GM04503 (cell line): ENCODE data around the gene SNW1.
A peak's percentile ranks its signal among the peaks of the same experiment; 100 is the strongest.
"Not testable (repeated sequence)": the region's sequence is repeated elsewhere in the genome, so short reads cannot be mapped to it uniquely, and the experiment has no call there.

ENCODE experiments used
- DNase-seq: peaks from one replicate; pipeline ENCODE4 v3.0.0-alpha.2; 2012; ENCODE audit warnings: low read depth

Gene SNW1

DNA sequence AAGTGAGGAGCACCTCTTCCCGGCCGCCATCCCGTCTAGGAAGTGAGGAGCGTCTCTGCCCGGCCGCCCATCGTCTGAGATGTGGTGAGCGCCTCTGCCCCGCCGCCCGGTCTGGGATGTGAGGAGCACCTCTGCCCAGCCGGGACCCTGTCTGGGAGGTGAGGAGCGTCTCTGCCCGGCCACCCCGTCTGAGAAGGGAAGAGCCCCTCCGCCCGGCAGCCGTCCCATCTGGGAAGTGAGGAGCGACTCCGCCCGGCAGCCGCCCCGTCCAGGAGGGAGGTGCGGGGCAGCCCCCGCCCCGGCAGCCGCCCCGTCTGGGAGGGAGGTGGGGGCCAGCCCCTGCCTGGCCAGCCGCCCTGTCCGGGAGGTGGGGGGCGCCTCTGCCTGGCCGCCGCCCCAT is 13.5 kb downstream of the SNW1 start:
- not testable (repeated sequence) for DNase-seq

DNA sequence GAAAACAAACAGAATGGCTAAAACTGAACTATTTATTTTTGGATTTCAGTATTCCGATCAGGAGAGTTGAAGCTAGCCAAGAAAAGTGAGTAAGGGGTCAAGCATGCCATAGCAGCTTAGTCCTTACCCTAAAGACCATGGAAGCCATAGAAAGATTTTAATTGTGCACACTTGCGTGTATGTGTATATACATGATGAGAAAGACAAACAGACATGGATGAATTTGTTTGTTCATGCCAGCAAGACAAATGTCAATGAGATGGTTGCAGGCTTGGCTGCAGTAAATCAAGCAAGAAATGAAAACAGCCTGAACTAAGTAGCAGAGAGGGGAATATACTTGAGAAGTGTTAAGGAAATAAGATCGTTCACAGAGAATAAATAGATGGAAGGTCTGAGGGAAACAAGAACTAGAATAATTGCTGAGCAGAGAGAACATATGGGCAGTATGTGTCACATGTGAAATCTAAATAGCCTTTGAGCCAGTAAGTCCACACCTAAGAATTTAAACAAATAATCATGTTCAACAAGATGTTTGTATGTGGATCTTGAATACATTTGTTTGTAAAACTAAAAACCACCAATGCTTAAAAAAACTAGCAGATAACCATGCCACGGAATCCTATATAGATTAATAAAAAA is 14.8 kb downstream of the SNW1 start:
- no peak for DNase-seq

DNA sequence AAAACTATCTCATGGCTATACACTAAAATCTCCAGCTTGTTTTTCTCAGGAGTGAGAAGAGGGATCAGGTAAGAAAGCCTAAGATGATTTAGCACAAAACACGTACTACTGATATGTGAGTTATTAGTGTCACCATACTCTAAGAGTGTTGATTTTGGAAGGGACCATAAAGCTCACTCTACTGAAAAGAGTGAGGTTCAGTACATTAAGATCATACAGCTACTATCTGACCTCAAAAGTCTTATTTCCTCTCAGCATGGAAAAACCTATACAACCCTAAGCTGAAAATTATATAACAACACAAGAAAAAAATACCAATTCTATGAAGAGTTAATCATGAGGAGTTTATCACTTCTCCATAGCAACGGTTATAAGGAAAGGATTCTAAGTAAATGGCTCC is 19.5 kb downstream of the SNW1 start:
- DNase-seq, result no peak

DNA sequence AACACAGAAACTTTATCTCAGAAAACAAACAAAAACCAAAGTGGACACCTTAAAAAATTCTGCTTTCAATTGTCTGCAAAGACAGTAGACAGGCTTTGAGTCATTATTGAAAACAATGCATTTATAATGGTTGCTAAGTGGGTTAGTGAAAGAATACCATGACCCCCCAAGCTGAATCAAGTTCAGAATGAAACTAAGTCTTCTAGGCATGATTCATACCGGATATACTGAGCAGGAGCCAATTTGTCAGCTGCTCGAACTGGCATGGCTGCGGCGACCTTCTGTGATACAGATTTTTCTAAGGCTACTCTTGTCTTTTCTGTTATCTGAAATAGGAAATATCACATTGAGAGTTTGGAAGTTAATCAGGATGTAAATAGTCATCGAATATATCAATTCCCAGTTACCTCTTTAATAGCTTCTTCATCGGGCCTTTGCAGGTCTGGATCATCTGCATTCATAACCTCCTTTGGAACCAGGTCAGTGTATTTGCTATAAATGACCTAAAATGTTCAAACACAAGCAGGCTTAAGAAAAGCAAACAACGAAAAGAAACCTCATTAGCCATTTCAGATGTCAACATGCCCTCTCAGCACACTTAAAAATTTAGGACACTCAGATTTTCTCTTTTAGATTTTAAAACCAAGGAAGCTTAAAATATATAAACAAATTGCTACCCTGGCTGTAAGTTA is 22.3 kb downstream of the SNW1 start:
- DNase-seq, result no peak

DNA sequence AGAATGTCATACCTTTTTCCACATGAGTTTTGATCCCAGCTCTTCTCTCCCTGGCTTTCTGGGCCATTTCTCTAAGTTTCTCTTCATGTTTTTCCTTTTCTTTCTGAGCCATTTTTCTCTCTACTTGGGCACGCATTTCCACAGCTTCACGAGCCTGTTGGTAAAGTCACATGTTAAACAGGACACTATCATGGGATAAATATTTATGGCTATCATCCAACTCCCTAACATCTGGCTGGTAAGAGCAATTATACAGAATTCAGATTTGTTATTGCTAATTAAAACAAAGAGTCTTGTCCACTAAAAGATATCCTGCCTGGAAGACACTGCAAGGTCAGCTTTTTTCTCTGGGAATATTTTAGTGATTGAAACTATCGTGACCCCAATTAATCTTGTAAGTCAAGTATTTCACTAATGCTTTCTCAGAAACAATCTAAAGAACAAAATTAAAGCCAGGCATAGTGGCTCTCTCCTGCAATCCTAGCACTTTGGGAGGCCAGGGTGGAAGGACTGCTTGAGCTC is 29.9 kb downstream of the SNW1 start:
- peak; percentile 6 for DNase-seq

DNA sequence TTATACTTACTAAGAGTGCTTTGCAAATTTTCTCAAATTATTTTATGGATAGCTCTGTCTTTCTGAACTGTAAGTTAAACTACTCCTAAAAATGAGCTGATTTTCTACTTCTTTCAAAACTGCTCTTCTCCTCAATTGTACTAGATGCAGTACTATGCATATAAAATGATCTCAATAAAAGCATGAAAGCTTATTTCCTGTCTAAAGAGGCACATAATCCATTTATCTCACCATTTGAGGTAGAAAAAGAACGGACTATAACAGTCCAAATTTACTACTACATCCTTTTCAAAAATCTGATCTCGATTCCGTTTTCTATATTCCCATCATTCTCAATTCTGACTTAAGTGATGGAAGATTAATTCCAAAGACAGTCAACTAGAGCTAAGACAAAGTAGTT is 38.7 kb downstream of the SNW1 start:
- no peak for DNase-seq

DNA sequence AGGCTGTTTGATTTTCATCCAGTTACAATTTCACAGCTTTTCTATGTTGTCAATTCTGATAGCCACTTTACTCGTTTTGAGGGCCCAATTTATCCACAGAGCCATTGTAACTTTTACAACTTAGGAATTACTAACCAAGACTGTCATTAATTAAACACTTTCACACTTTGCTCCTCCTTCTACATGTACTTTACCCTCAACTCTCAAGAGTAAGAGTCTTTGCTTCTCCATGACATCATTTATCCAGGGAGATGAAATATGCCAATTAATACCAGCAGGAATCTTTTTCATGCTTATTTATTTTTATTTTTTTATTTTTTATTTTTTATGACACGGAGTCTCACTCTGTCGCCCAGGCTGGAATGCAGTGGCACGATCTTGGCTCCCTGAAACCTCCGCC is 39.5 kb downstream of the SNW1 start:
- no peak for DNase-seq

DNA sequence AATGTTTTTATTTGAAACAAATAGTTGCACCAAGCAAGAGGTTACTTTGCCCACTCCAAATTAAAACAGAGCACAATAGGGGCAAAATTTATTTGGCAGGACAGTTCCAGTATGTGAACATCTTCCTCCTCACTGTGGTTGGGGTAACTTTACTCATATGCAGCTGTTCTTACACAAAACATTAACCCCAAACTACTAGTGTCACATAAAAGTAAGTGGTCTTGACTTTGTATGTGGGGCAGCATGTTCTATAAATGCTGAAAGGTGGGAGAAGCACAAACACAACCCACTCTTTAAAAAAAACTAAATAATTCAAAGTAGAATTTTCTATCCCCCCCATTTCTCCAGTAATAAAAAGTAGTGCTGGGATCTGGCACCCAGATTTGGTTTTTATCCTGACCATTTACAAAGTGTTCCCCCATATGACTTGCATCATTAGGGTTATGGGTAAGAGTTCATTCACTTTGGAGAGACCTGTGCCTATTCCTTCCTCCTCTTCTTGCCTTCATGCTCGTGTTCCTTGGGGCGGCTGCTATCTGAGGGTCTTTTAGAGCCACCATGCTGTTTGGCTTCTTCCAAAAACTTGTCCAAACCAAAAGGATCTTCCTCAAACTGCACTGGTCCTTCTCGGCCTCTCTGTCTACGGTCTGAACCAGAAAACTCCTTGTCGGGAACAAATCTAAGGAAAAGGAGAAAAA is 43.2 kb downstream of the SNW1 start:
- DNase-seq, result no peak

DNA sequence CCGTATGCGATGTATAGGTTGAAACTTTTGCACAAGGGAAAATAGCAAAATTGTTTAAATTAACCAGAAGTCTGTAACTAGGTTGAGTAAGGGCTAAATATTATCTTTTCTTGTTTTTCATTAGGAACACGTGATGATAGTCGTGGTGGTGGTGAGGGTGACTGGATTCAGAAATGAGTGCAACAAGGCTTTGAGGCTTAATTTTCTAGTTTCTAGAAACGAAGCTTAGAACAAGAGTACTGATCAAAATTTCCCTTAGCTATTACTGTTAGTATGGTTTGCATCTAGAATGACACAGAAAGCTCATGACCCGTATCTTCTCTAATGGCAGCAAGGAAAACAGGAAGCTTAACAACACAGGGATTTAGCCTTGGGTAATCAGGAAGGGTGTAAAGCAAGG is 46.0 kb downstream of the SNW1 start:
- DNase-seq, result no peak

DNA sequence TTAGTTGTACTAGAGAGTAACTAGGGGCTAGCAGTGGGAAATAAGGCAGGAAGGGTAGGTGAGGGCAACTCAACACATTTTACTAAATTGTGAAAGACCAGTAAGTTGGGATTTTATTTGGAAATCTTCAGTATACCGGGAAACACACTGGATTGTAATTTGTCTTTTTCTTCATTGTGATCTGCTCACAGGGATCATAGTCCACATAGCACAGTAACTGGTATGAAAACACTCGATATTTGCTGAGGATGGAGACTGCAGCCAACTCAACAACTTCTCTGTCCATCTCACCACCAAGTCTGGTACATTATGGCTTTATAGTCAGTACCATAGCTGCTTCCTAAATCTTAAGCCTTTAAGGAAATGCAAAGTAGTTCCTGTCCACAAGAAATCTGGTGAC is 50.6 kb downstream of the SNW1 start:
- no peak for DNase-seq

DNA sequence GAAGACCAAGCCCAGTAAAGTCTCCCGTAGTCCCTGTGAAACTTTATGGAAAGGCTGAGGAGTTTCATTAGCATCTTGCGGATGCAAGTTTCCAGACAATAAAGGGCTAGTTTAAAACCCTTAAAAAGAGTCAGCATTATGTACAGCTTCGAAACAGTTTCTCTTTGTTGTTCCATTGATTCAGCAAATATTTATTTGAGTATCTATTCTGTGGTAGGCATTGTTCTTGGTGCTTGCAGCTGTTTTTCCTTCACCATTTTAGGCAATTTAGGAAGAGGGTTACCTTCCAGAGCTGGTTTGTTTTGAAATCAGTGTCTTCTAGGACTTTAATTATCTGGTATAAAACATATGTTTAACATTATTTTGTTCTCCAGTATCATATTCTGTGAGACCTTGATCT is 51.5 kb downstream of the SNW1 start:
- no peak for DNase-seq

DNA sequence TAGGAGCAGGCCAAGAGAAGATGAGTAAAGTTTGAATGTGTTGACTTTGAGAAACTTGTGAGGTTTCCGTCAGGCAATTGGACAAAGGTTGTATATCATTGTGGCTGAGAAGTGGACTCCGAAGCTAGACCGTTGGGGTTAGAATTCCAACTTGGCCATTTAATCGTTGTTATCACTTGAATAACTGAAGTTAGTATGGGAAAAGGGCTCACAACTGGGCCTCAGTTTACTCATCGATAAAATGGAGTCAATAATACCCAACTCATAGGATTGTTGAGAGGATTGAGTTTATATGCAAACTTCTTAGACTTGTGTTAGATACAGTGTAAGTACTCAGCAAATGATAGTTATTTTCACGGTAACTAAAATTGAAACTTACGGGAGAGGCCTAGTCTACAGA is 52.2 kb downstream of the SNW1 start:
- DNase-seq, result no peak

DNA sequence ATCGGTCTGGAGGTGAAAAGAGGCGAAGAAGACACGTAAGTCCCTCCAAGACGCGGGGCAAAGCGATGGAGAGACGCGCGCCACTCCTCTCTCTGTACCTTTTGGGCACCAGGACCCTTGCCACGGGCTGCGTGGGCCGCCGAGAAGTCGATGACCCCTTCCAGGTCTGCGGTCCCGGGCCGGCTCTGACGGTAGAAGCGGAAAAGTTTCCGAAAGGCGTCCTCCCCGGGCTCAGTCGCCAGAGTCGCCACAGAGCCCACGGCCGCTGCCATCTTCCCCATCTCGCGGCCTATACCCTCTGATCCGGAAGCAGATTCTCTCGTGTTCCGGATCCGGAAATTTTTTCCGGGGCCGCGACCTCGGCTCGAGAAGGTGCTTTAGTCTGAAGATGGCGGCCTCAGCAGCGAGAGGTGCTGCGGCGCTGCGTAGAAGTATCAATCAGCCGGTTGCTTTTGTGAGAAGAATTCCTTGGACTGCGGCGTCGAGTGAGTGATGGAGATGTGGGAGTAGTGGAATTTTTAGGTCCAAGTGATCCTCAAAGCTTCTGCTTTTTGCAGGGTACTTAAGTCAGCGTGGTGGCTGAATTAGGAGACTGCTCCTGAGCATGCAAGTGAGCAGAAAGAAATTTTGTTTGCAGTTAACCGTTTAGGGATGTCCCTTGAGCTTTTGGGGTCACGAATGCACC is 53.1 kb downstream of the SNW1 start, which contains the start of the genes ALKBH1 and SLIRP:
ALKBH1 (minus strand) TSS at position 300 of the 685 bp plus-strand sequence; CDS start at position 281, 19 bp downstream.
SLIRP (plus strand) TSS at position 380 of the 685 bp plus-strand sequence; CDS start at position 389, 9 bp downstream.
- peak; percentile 46 for DNase-seq

DNA sequence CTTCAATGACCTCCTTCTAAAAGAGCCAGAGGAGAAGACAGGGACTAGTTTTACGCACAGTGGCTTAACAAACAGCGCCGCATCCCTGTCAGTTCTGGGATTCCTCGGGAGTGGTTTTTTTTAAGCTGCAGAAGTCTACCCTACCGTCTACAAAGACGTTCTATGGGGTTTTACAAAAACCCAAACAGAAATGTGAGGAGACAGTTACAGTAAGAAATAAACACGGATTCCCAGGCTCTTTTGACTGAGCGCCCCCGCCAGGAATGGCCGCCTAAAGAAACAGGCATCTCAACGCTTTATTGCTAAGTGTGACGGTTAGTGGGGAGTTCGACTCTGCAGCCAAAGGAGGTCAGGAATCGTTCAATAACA is 53.6 kb downstream of the SNW1 start:
- DNase-seq, result peak; percentile 16

DNA sequence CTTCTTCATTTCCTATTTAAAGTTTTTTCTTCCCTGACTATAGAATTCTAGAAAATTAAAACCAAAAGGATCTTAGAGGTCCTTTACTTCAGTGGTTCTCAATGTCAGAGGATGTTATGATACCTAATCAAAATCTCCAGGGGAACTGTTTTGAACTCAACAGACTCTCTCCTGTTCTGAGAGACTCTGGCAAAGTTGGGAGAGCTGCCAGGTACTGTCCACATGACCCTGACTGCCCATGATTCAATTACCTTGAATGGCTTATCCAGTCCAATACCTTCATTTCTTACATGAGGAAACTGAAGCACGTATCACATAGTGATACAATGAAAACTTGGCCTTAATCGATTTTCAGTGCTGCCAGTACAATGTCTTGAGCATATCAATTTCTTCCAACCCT is 69.7 kb downstream of the SNW1 start:
- no peak for DNase-seq

DNA sequence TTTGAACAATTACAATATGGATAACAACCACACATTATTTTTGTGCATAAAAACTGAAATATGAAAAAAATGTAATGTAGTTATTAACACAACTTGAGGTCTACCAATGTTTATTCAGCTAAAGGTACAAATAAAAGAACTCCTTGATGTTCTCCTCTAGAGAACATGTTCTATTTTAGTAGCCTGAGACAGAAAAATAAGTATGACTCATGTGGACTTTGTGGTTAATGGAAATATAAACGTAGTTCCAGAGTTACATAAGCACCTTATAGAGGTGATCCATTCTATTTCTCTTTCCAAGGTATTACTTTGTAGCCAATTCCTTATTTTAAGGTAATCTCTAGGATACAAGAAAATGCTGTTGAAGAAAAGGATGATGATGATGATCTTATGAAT is 78.8 kb downstream of the SNW1 start:
- no peak for DNase-seq

DNA sequence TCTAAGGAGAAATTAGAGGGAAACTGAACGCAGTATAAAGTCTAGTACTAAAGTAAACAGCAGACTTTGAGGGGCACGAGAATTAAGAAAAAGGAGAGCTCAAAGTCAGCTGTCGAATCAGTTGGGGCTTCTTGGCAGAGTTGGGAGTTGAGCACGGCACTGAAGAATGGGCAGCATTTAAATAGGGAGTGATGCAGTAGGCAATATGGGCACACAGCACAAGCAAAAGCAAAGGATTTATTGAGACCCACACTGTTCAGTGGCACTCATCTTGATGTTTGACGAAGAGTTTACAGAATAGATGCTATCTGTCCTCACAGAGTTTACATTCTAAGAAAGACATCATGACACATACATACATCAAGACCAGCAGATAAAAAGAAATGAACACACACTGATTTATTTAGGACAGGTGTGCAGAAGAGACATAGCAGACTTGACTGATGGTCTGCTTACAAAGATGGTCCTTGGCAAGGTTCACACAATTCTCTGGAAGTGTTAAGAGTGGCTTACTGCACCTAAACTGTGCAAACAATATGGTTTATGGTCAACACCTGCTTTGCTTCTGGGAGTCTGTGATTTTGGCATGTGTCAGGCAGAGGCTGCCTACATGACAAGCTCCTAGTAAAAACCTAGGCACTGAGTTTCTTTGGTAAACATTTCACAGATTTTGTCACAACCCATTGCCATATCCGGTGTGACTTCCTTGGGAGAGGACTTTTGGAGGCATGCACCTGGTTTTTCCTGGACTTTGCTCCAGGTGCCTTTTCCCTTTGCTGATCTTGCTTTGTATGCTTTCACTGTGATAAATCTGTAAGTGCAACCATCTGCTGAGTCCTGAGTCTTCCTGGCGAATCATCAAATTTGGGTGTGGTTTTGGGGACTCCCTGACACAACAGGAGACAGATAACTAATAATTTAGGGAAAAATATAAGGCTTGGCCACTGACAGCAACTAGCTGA is 79.5 kb downstream of the SNW1 start:
- DNase-seq, result no peak

DNA sequence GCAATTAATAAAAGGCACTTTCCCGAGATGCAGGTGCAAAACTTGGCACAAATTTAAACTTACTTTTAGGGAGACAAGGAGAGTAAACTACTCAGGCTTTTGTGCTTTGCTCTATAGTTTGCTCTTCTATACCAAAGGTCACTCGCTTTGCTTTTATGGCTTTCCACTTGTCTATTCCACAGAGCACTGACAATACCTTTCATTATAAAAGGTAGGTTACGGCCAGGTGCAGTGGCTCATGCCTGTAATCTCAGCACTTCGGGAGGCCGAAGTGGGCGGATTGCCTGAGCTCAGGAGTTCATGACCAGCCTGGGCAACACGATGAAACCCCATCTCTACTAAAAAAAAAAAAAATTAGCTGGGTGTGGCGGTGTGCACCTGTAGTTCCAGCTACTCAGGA is 86.0 kb downstream of the SNW1 start:
- DNase-seq, result no peak

DNA sequence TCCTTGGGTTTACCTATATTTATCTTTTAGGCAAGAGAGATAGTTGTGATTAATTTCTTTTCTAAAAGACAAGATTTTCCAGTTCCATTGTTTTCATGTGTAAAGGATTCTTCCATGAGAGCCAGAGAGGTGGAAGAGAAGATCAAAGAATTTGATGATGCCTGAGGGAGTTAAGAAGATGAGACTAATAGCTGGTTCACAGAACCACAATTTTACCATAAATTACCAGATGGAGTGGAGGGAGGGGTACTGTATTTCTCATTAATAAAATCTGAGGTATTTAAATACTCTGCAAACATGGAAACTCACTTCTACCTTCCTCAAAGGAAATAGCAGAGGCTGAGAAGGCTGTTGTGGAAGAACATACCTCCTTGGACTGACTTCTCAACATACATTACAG is 87.8 kb downstream of the SNW1 start:
- no peak for DNase-seq
